PC-3 (cell line): ENCODE measurements around the gene MINK1. TPM values are rescaled to one million over a fixed set of nuclear protein-coding genes. Genes with fewer than 3 reads are reported as not detected.

Experiments
- ATAC-seq: fragments of 200-7000 bp; cut with Tn5 transposase; 2 replicates; pipeline ENCODE4 v1.9.1; 2020; ENCODE audit warnings: mild to moderate bottlenecking, moderate library complexity
- BruUV-seq: library from RNA; stranded (reverse); fragments of 400-500 nt; replicated peaks from 2 replicates; lab custom pipeline; 2021; lab: Mats Ljungman, UMichigan
- CTCF ChIA-PET: fragments of 300-600 bp; sonication (Branson Sonifier 250); formaldehyde crosslinking; loops from one replicate; lab custom pipeline; 2022; ENCODE audit warnings: antibody characterized with exemption; lab: Charles Lee
- POLR2A ChIA-PET: fragments of 300-600 bp; sonication (Branson Sonifier 250); formaldehyde crosslinking; loops from one replicate; lab custom pipeline; 2022; ENCODE audit warnings: antibody characterized with exemption; ENCODE audit not compliant: unreplicated experiment; lab: Charles Lee
- DNase-seq: peaks from one replicate; pipeline ENCODE4 v3.0.0-alpha.2; 2015
- H2AFZ ChIP-seq: fragments of 300-600 bp; sonication (generic); 2 replicates; pipeline ENCODE4 v1.6.0; 2016; ENCODE audit warnings: antibody characterized with exemption, low read length
- H3F3A ChIP-seq: fragments of 300-600 bp; sonication (generic); one replicate; pipeline ENCODE4 v1.6.0; 2017; ENCODE audit warnings: antibody characterized with exemption, low read length, control low read depth, mild to moderate bottlenecking; ENCODE audit not compliant: unreplicated experiment
- H3K27ac ChIP-seq: fragments of 300-600 bp; sonication (generic); 2 replicates; pipeline ENCODE4 v1.5.1; 2016; ENCODE audit warnings: mild to moderate bottlenecking, low read length
- H3K27me3 ChIP-seq: fragments of 300-600 bp; sonication (generic); 2 replicates; pipeline ENCODE4 v1.6.1; 2016; ENCODE audit warnings: low read length, mixed read lengths
- H3K36me3 ChIP-seq: fragments of 300-600 bp; sonication (generic); 2 replicates; pipeline ENCODE4 v1.6.1; 2016; ENCODE audit warnings: low read depth, mixed run types, low read length, mixed read lengths
- H3K4me1 ChIP-seq: fragments of 300-600 bp; sonication (generic); 2 replicates; pipeline ENCODE4 v1.5.1; 2016; ENCODE audit warnings: low read length; ENCODE audit not compliant: insufficient read depth
- H3K4me2 ChIP-seq: fragments of 300-600 bp; sonication (generic); 2 replicates; pipeline ENCODE4 v1.6.0; 2016; ENCODE audit warnings: low read length
- H3K4me3 ChIP-seq: fragments of 300-600 bp; sonication (generic); 2 replicates; pipeline ENCODE4 v1.5.1; 2016; ENCODE audit warnings: mild to moderate bottlenecking, low read length, mixed read lengths
- H3K79me2 ChIP-seq: fragments of 300-600 bp; sonication (generic); 2 replicates; pipeline ENCODE4 v1.6.1; 2017; ENCODE audit warnings: low read length, mixed read lengths
- H3K9ac ChIP-seq: fragments of 300-600 bp; sonication (generic); 2 replicates; pipeline ENCODE4 v1.6.0; 2016; ENCODE audit warnings: mild to moderate bottlenecking, low read length
- H3K9me2 ChIP-seq: fragments of 300-600 bp; sonication (generic); replicated peaks from 2 replicates; pipeline ENCODE4 v1.6.1; 2016; ENCODE audit warnings: mixed run types, low read length, mixed read lengths
- H3K9me3 ChIP-seq: fragments of 300-600 bp; sonication (generic); 2 replicates; pipeline ENCODE4 v1.6.1; 2016; ENCODE audit warnings: low read length, mixed read lengths
- H4K20me1 ChIP-seq: fragments of 300-600 bp; sonication (generic); 2 replicates; pipeline ENCODE4 v1.6.1; 2016; ENCODE audit warnings: low read length, mixed read lengths
- EZH2 ChIP-seq: fragments of 300-600 bp; sonication (generic); IDR thresholded peaks from one replicate; pipeline ENCODE4 v1.6.1; 2017; ENCODE audit warnings: antibody characterized with exemption, mild to moderate bottlenecking, low read length; ENCODE audit not compliant: unreplicated experiment
- EZH2phosphoT487 ChIP-seq: fragments of 300-600 bp; sonication (generic); IDR thresholded peaks from 2 replicates; pipeline ENCODE4 v1.6.1; 2018; ENCODE audit warnings: mild to moderate bottlenecking, antibody characterized with exemption, low read length, borderline replicate concordance
- intact Hi-C: fragments of 100-400 bp; cut with micrococcal nuclease; formaldehyde crosslinking; loops from 2 replicates; pipeline ENCODE4 v1.9.0; 2023
- total RNA-seq: library from RNA; depleted of rRNA; stranded (reverse); fragments of >200 nt; gene quantifications from 2 replicates; pipeline ENCODE4 v1.2.3, GENCODE V29; 2014
- TF ChIP-seq, protein P1 (sequence below): fragments of 300-600 bp; sonication (generic); conservative IDR thresholded peaks from 2 replicates; pipeline ENCODE4 v1.5.1; 2017; ENCODE audit warnings: antibody characterized with exemption, low read depth, mild to moderate bottlenecking, low read length

The MINK1 gene
- total RNA-seq, 1 experiment from 2014 or later = 44.5 TPM

GRCh38 chr17:4899341-4900230 is 66.4 kb downstream of the MINK1 start, which contains the start of gene C17orf107:
TSS of gene C17orf107 (plus strand) at chr17:4899536. CDS start at chr17:4899763, 227 bp downstream.
- intact Hi-C loops = no loop called here
- DNase-seq = no peak
- Histone ChIP-seq H3K9me2 (no peaks in the 10 kb centered on the region), H3K9ac (no peak within 1 kb of the TSS), H3K79me2 (no peaks in the 10 kb centered on the region), H3K27ac (no peak within 1 kb of the TSS), H3K36me3 (no peaks in the 10 kb centered on the region; the same call in 1 of the 2 replicates), H3K4me1 (peaks cover 10% of the 10 kb centered on the region), H3K9me3 (no peaks in the 10 kb centered on the region), H3K4me2 (no peak within 1 kb of the TSS), H3K4me3 (no peak within 1 kb of the TSS), H3F3A (no peaks in the 10 kb centered on the region), H4K20me1 (no peaks in the 10 kb centered on the region), H3K27me3 (no peaks in the 10 kb centered on the region), H2AFZ (no peak within 1 kb of the TSS)
- ChIA-PET CTCF (no interaction called here), POLR2A (no interaction called here)
- TF ChIP-seq EZH2phosphoT487 (no peak), EZH2 (no peak)
- TF ChIP-seq, protein P1, sequence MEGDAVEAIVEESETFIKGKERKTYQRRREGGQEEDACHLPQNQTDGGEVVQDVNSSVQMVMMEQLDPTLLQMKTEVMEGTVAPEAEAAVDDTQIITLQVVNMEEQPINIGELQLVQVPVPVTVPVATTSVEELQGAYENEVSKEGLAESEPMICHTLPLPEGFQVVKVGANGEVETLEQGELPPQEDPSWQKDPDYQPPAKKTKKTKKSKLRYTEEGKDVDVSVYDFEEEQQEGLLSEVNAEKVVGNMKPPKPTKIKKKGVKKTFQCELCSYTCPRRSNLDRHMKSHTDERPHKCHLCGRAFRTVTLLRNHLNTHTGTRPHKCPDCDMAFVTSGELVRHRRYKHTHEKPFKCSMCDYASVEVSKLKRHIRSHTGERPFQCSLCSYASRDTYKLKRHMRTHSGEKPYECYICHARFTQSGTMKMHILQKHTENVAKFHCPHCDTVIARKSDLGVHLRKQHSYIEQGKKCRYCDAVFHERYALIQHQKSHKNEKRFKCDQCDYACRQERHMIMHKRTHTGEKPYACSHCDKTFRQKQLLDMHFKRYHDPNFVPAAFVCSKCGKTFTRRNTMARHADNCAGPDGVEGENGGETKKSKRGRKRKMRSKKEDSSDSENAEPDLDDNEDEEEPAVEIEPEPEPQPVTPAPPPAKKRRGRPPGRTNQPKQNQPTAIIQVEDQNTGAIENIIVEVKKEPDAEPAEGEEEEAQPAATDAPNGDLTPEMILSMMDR = no peak
- no peak for ATAC-seq
- no TSS peak for BruUV-seq

DNA sequence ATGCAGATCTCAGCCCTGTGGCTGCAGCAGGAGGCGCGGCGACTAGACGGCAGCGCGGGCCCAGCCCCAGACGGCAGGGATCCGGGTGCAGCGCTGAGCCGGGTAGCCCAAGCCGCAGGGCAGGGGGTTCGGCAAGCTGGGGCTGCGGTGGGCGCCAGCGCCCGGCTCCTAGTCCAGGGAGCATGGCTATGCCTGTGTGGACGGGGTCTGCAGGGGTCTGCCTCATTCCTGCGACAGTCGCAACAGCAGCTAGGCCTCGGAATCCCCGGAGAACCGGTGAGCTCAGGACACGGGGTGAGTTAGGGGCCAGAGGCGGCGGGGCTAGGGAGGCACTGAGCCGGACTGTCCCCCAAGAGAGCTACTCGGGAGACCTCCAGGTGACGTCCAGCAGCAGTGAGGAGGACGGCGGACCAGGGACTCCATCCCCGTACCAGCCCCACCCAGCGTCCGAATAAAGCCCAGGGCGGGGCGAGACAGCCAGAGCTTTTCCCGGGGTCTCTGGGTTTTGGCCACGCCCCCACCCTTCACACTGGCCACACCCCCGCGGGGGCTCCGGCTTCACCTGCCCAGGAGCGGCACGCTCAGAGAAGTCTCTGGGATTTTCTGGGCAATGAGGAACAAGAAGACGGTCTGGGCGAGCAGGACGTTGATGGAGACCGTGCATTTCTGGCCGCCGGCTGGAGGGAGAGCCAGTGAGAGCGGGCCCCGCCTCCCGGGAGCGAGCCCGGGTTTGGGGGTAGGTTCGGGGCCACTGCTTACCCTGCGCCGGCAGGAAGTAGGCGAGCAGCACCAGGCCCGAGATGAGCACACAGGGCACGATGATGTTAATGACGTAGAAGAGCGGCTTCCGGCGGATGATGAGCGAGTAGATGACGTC is 67.3 kb downstream of the MINK1 start:
- Histone ChIP-seq H3K79me2 (no peaks in the 10 kb centered on the region), H3K9ac (no peak overlapping the region), H3K4me2 (no peak overlapping the region), H3K27ac (no peak overlapping the region), H4K20me1 (no peaks in the 10 kb centered on the region), H2AFZ (no peak overlapping the region), H3K4me3 (no peak overlapping the region), H3K9me2 (no peaks in the 10 kb centered on the region), H3K36me3 (no peaks in the 10 kb centered on the region; the same call in 1 of the 2 replicates), H3F3A (no peaks in the 10 kb centered on the region), H3K4me1 (peaks cover 10% of the 10 kb centered on the region), H3K27me3 (no peaks in the 10 kb centered on the region), H3K9me3 (no peaks in the 10 kb centered on the region)
- CTCF ChIA-PET = no interaction called here
- TF ChIP-seq EZH2phosphoT487 (no peak), EZH2 (no peak)
- TF ChIP-seq, protein P1 = no peak
- ATAC-seq = no peak
- intact Hi-C loops = no loop called here
- POLR2A ChIA-PET = no interaction called here
- BruUV-seq = no TSS peak
- DNase-seq = no peak
